ENCODE results near the gene RPS3A. TPM values are rescaled to one million over a fixed set of nuclear protein-coding genes. Genes with fewer than 3 reads are reported as not detected.

RPS3A gene
- total and polyA plus RNA-seq, 4 donors = 337 to 1,043 (median 588) TPM

DNA sequence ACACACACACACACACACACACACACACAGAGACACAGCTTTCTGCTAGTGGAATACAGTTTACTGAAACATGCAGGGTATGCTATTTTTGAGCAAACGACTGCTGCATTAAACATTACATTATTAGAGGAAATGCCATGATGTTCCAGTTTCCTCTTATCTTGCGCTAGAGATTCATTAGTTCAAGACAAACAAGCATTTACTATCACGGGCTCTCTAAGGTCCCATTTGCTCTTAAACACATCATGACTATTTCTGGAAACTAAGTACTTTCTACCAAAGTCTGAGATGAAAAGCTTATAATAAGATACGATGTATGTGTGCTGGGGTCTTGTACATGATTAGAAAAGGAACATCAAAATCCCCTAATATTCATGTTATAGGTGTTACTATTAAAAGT lies 48.8 kb downstream of the RPS3A start:
- H3K9me3 ChIP-seq (ENCODE audit: control insufficient read depth in 4 of 4, low read length in 3 of 4) = no peaks in the 10 kb centered on the region
- no peak overlapping the region for H3K9ac ChIP-seq (ENCODE audit: low read depth in 1 of 2, low read length in 2 of 2)
- H3K27me3 ChIP-seq (ENCODE audit: control insufficient read depth in 4 of 4, insufficient read depth in 4 of 4, low read length in 3 of 4) = no peaks in the 10 kb centered on the region
- H3K27ac ChIP-seq (ENCODE audit: low read depth in 1 of 2, low read length in 2 of 2) = no peak overlapping the region
- no peak for DNase-seq (ENCODE audit: low spot score)
- TF ChIP-seq FOXA1 (IDR thresholded peaks at IDR 0.05) (no peak), HNF4G (IDR thresholded peaks at IDR 0.05) (no peak), YY1 (IDR thresholded peaks at IDR 0.05) (no peak), HNF4A (conservative IDR thresholded peaks at IDR 0.05) (no peak), FOXA2 (IDR thresholded peaks at IDR 0.05) (no peak), EGR1 (IDR thresholded peaks at IDR 0.05; ENCODE audit: low read depth in 2 of 2) (no peak), RAD21 (IDR thresholded peaks at IDR 0.05) (no peak), NR2F2 (IDR thresholded peaks at IDR 0.05) (no peak)
- TF ChIP-seq, protein P1, sequence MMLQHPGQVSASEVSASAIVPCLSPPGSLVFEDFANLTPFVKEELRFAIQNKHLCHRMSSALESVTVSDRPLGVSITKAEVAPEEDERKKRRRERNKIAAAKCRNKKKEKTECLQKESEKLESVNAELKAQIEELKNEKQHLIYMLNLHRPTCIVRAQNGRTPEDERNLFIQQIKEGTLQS (IDR thresholded peaks at IDR 0.05) = no peak
- TF ChIP-seq, protein P2, sequence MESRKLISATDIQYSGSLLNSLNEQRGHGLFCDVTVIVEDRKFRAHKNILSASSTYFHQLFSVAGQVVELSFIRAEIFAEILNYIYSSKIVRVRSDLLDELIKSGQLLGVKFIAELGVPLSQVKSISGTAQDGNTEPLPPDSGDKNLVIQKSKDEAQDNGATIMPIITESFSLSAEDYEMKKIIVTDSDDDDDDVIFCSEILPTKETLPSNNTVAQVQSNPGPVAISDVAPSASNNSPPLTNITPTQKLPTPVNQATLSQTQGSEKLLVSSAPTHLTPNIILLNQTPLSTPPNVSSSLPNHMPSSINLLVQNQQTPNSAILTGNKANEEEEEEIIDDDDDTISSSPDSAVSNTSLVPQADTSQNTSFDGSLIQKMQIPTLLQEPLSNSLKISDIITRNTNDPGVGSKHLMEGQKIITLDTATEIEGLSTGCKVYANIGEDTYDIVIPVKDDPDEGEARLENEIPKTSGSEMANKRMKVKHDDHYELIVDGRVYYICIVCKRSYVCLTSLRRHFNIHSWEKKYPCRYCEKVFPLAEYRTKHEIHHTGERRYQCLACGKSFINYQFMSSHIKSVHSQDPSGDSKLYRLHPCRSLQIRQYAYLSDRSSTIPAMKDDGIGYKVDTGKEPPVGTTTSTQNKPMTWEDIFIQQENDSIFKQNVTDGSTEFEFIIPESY (IDR thresholded peaks at IDR 0.05) = no peak
- TF ChIP-seq, protein P3, sequence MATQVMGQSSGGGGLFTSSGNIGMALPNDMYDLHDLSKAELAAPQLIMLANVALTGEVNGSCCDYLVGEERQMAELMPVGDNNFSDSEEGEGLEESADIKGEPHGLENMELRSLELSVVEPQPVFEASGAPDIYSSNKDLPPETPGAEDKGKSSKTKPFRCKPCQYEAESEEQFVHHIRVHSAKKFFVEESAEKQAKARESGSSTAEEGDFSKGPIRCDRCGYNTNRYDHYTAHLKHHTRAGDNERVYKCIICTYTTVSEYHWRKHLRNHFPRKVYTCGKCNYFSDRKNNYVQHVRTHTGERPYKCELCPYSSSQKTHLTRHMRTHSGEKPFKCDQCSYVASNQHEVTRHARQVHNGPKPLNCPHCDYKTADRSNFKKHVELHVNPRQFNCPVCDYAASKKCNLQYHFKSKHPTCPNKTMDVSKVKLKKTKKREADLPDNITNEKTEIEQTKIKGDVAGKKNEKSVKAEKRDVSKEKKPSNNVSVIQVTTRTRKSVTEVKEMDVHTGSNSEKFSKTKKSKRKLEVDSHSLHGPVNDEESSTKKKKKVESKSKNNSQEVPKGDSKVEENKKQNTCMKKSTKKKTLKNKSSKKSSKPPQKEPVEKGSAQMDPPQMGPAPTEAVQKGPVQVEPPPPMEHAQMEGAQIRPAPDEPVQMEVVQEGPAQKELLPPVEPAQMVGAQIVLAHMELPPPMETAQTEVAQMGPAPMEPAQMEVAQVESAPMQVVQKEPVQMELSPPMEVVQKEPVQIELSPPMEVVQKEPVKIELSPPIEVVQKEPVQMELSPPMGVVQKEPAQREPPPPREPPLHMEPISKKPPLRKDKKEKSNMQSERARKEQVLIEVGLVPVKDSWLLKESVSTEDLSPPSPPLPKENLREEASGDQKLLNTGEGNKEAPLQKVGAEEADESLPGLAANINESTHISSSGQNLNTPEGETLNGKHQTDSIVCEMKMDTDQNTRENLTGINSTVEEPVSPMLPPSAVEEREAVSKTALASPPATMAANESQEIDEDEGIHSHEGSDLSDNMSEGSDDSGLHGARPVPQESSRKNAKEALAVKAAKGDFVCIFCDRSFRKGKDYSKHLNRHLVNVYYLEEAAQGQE (IDR thresholded peaks at IDR 0.05) = no peak
- 86% methylated on average over 4 of the region's 4 CpGs for WGBS
- H3K4me3 ChIP-seq (ENCODE audit: low read depth in 1 of 3, low read length in 3 of 3) = no peak overlapping the region
- H3K36me3 ChIP-seq (ENCODE audit: control insufficient read depth in 4 of 4, insufficient read depth in 3 of 4, low read depth in 1 of 4, low read length in 3 of 4) = peaks cover 0 to 25% (median 15%) of the 10 kb centered on the region in 4 donors
- no peaks in the 10 kb centered on the region for H3K4me1 ChIP-seq (ENCODE audit: control insufficient read depth in 4 of 4, insufficient read depth in 4 of 4, low read length in 3 of 4)

DNA sequence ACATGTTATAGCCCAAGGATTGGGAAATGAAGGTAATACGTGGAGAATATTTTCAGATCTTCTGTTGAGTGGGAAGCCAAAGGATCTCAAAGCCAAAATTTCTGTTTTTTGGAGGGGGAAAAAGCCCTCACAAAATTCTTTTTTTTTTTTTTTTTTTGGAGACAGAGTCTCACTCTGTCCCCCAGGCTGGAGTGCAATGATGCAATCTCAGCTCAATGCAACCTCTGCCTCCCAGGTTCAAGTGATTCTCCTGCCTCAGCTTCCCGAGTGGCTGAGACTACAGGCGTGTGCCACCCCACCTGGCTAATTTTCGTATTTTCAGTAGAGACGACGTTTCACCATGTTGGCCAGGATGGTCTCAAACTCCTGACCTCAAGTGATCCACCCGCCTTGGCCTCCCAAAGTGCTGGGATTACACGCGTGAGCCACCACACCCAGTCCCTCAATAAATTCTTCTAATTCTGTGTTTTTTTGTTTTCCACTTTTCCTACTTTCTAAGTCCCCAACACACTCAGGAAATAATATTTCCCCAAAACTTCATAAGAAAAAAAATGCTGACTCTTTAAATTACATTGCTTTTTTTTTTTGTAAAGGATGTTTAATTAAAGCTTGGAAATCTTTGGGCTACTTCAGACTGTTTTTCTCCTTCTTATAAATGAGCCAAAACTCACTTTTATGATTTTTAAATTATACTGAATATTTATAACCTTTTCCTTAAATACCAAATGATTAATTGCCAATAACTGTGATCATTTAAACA lies 51.6 kb downstream of the RPS3A start:
- WGBS = 97% methylated on average over 9 of the region's 9 CpGs
- Histone ChIP-seq H3K27ac (ENCODE audit: low read depth in 1 of 2, low read length in 2 of 2) (no peak overlapping the region), H3K9me3 (ENCODE audit: control insufficient read depth in 4 of 4, low read length in 3 of 4) (no peaks in the 10 kb centered on the region), H3K9ac (ENCODE audit: low read depth in 1 of 2, low read length in 2 of 2) (no peak overlapping the region), H3K36me3 (ENCODE audit: control insufficient read depth in 4 of 4, insufficient read depth in 3 of 4, low read depth in 1 of 4, low read length in 3 of 4) (peaks cover 1 to 19% (median 10%) of the 10 kb centered on the region in 4 donors), H3K4me1 (ENCODE audit: control insufficient read depth in 4 of 4, insufficient read depth in 4 of 4, low read length in 3 of 4) (no peaks in the 10 kb centered on the region), H3K4me3 (ENCODE audit: low read depth in 1 of 3, low read length in 3 of 3) (no peak overlapping the region), H3K27me3 (ENCODE audit: control insufficient read depth in 4 of 4, insufficient read depth in 4 of 4, low read length in 3 of 4) (no peaks in the 10 kb centered on the region)
- DNase-seq (ENCODE audit: low spot score) = no peak
- no peak for TF ChIP-seq JUND (IDR thresholded peaks at IDR 0.05)
- TF ChIP-seq HNF4A (conservative IDR thresholded peaks at IDR 0.05) = no peak
- no peak for TF ChIP-seq SP1 (IDR thresholded peaks at IDR 0.05)
- TF ChIP-seq YY1 (IDR thresholded peaks at IDR 0.05) = no peak
- TF ChIP-seq, protein P4, sequence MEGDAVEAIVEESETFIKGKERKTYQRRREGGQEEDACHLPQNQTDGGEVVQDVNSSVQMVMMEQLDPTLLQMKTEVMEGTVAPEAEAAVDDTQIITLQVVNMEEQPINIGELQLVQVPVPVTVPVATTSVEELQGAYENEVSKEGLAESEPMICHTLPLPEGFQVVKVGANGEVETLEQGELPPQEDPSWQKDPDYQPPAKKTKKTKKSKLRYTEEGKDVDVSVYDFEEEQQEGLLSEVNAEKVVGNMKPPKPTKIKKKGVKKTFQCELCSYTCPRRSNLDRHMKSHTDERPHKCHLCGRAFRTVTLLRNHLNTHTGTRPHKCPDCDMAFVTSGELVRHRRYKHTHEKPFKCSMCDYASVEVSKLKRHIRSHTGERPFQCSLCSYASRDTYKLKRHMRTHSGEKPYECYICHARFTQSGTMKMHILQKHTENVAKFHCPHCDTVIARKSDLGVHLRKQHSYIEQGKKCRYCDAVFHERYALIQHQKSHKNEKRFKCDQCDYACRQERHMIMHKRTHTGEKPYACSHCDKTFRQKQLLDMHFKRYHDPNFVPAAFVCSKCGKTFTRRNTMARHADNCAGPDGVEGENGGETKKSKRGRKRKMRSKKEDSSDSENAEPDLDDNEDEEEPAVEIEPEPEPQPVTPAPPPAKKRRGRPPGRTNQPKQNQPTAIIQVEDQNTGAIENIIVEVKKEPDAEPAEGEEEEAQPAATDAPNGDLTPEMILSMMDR (IDR thresholded peaks at IDR 0.05; ENCODE audit: low read depth, low read length, missing input control) = no peak
- TF ChIP-seq, protein P1 (IDR thresholded peaks at IDR 0.05) = no peak
- TF ChIP-seq, protein P5, sequence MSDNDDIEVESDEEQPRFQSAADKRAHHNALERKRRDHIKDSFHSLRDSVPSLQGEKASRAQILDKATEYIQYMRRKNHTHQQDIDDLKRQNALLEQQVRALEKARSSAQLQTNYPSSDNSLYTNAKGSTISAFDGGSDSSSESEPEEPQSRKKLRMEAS (IDR thresholded peaks at IDR 0.05) = no peak
- TF ChIP-seq, protein P3 (IDR thresholded peaks at IDR 0.05) = no peak
- TF ChIP-seq TAF1 (conservative IDR thresholded peaks at IDR 0.05) = no peak
- no peak for TF ChIP-seq NR2F2 (IDR thresholded peaks at IDR 0.05)
- TF ChIP-seq HNF4G (IDR thresholded peaks at IDR 0.05) = no peak
- no peak for TF ChIP-seq GABPA (IDR thresholded peaks at IDR 0.05 in 1 of 2, conservative IDR thresholded peaks at IDR 0.05 in 1 of 2)
- TF ChIP-seq RXRA (IDR thresholded peaks at IDR 0.05) = no peak
- no peak for TF ChIP-seq RAD21 (IDR thresholded peaks at IDR 0.05)
